ENCODE data around the gene NELFE. TPM values are rescaled to one million over a fixed set of nuclear protein-coding genes. Genes with fewer than 3 reads are reported as not detected.

Gene NELFE
- total RNA-seq, 1 donor from 2014 or later = 43.9 TPM

GRCh38 chr6:31949926-31950548, 8.7 kb downstream of the NELFE start:
- peaks cover 46% of the 10 kb centered on the region for H3K36me3 ChIP-seq
- intact Hi-C loops (cut with DNase I) = no loop called here
- peaks cover 11% of the 10 kb centered on the region for H3K4me1 ChIP-seq
- H3K27ac ChIP-seq = no peak overlapping the region
- ATAC-seq = no peak
- no peaks in the 10 kb centered on the region for H3K9me3 ChIP-seq
- DNase-seq = no peak
- H3K4me3 ChIP-seq = no peak overlapping the region
- TF ChIP-seq CTCF (IDR thresholded peaks at IDR 0.05) = no peak
- H3K27me3 ChIP-seq = no peaks in the 10 kb centered on the region

GRCh38 chr6:31948753-31949413, 9.9 kb downstream of the NELFE start:
- no peaks in the 10 kb centered on the region for H3K27me3 ChIP-seq
- no peak overlapping the region for H3K4me3 ChIP-seq
- no peak for ATAC-seq
- H3K9me3 ChIP-seq = no peaks in the 10 kb centered on the region
- no peak overlapping the region for H3K27ac ChIP-seq
- TF ChIP-seq CTCF (IDR thresholded peaks at IDR 0.05) = no peak
- peaks cover 14% of the 10 kb centered on the region for H3K4me1 ChIP-seq
- peaks cover 34% of the 10 kb centered on the region for H3K36me3 ChIP-seq
- DNase-seq = no peak
- intact Hi-C loops (cut with DNase I) = no loop called here

GRCh38 chr6:31948306-31948705, 10.5 kb downstream of the NELFE start:
- Histone ChIP-seq H3K27me3 (no peaks in the 10 kb centered on the region), H3K27ac (no peak overlapping the region), H3K9me3 (no peaks in the 10 kb centered on the region), H3K4me1 (peaks cover 14% of the 10 kb centered on the region), H3K36me3 (peaks cover 29% of the 10 kb centered on the region), H3K4me3 (no peak overlapping the region)
- intact Hi-C loops (cut with DNase I) = no loop called here
- DNase-seq (no peak), ATAC-seq (no peak)
- no peak for TF ChIP-seq CTCF (IDR thresholded peaks at IDR 0.05)

- H3K36me3 ChIP-seq = peaks cover 24% of the 10 kb centered on the region
- no peak for ATAC-seq
- peaks cover 14% of the 10 kb centered on the region for H3K4me1 ChIP-seq
- H3K27me3 ChIP-seq = no peaks in the 10 kb centered on the region
- no peak overlapping the region for H3K27ac ChIP-seq
- no peak overlapping the region for H3K4me3 ChIP-seq
- intact Hi-C loops (cut with DNase I) = no loop called here
- no peak for DNase-seq
- TF ChIP-seq CTCF (IDR thresholded peaks at IDR 0.05) = no peak
- H3K9me3 ChIP-seq = no peaks in the 10 kb centered on the region
Measured at GRCh38 chr6:31947864-31948263, 10.9 kb downstream of the NELFE start.

GRCh38 chr6:31947070-31947675, 11.6 kb downstream of the NELFE start:
- intact Hi-C loops (cut with DNase I) = no loop called here
- Histone ChIP-seq H3K27ac (no peak overlapping the region), H3K4me1 (peaks cover 14% of the 10 kb centered on the region), H3K4me3 (no peak overlapping the region), H3K36me3 (peaks cover 19% of the 10 kb centered on the region), H3K27me3 (no peaks in the 10 kb centered on the region), H3K9me3 (no peaks in the 10 kb centered on the region)
- no peak for DNase-seq
- no peak for ATAC-seq
- TF ChIP-seq CTCF (IDR thresholded peaks at IDR 0.05) = no peak
